ENCODE data around the gene PRKCA. TPM values are rescaled to one million over a fixed set of nuclear protein-coding genes. Genes with fewer than 3 reads are reported as not detected.

Gene PRKCA
- total and polyA plus RNA-seq, 2 experiments from 2014 or later, result 6.4 to 35.4 TPM

DNA sequence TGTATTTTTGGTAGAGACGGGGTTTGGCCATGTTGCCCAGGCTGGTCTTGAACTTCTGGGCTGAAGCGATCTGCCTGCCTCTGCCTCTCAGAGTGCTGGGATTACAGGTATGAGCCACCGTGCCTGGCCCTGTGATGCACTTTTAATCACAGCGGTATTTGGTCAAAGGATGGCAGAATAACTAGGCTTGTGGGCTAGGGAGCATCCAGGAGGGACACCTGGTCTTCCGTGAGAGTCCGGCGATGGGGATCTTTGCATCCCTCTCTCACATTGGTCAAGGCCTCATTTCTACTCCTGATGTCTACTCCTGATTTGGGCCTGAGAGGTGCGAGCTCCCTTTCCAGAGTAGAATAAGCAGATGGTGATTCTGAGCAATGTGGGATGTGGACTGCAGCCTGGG lies 274.6 kb downstream of the PRKCA start:
- H3K36me3 ChIP-seq (ENCODE audit: insufficient read depth), result no peaks in the 10 kb centered on the region
- H3K4me2 ChIP-seq, result no peak overlapping the region
- no peak for DNase-seq (ENCODE audit: low spot score)
- H3K9me2 ChIP-seq (ENCODE audit: insufficient read depth), result 0 out of 2 replicates have a peak, but pooled peaks cover 3% of the 10 kb centered on the region
- Mint-ChIP-seq H3K4me1 (peaks cover 39% of the 10 kb centered on the region), H3K4me3 (no peak overlapping the region), H3K36me3 (ENCODE audit: low read depth) (no peaks in the 10 kb centered on the region), H3K27me3 (ENCODE audit: insufficient read depth, low read depth, poor library complexity) (peaks cover 3% of the 10 kb centered on the region), H3K27ac (no peak overlapping the region), H3K9me3 (no peaks in the 10 kb centered on the region)
- no peak overlapping the region for H2AFZ ChIP-seq
- ATAC-seq, result no peak
- no peaks in the 10 kb centered on the region for H3K27me3 ChIP-seq (ENCODE audit: insufficient read depth)
- H3F3A ChIP-seq (replicated peaks; ENCODE audit: low read depth), result no peaks in the 10 kb centered on the region
- H3K4me1 ChIP-seq (ENCODE audit: insufficient read depth), result peaks cover 22% of the 10 kb centered on the region
- no peaks in the 10 kb centered on the region for H4K20me1 ChIP-seq (replicated peaks; ENCODE audit: insufficient read depth)
- no peak overlapping the region for H3K27ac ChIP-seq (ENCODE audit: low read depth)
- no peaks in the 10 kb centered on the region for H3K79me2 ChIP-seq (replicated peaks; ENCODE audit: insufficient read depth)
- TF ChIP-seq EZH2 (IDR thresholded peaks at IDR 0.05; ENCODE audit: low read depth, unreplicated experiment), result no peak
- no peak for TF ChIP-seq JUNB (IDR thresholded peaks at IDR 0.05; ENCODE audit: unreplicated experiment)
- no peak for TF ChIP-seq CREB1 (CRISPR knock-in tag; IDR thresholded peaks at IDR 0.05; ENCODE audit: low read depth)
- TF ChIP-seq, protein P1, sequence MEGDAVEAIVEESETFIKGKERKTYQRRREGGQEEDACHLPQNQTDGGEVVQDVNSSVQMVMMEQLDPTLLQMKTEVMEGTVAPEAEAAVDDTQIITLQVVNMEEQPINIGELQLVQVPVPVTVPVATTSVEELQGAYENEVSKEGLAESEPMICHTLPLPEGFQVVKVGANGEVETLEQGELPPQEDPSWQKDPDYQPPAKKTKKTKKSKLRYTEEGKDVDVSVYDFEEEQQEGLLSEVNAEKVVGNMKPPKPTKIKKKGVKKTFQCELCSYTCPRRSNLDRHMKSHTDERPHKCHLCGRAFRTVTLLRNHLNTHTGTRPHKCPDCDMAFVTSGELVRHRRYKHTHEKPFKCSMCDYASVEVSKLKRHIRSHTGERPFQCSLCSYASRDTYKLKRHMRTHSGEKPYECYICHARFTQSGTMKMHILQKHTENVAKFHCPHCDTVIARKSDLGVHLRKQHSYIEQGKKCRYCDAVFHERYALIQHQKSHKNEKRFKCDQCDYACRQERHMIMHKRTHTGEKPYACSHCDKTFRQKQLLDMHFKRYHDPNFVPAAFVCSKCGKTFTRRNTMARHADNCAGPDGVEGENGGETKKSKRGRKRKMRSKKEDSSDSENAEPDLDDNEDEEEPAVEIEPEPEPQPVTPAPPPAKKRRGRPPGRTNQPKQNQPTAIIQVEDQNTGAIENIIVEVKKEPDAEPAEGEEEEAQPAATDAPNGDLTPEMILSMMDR (conservative IDR thresholded peaks at IDR 0.05; ENCODE audit: low read depth in 2 of 2), result no peak
- no peak for TF ChIP-seq POLR2AphosphoS5 (IDR thresholded peaks at IDR 0.05; ENCODE audit: low read depth)
- TF ChIP-seq, protein P2, sequence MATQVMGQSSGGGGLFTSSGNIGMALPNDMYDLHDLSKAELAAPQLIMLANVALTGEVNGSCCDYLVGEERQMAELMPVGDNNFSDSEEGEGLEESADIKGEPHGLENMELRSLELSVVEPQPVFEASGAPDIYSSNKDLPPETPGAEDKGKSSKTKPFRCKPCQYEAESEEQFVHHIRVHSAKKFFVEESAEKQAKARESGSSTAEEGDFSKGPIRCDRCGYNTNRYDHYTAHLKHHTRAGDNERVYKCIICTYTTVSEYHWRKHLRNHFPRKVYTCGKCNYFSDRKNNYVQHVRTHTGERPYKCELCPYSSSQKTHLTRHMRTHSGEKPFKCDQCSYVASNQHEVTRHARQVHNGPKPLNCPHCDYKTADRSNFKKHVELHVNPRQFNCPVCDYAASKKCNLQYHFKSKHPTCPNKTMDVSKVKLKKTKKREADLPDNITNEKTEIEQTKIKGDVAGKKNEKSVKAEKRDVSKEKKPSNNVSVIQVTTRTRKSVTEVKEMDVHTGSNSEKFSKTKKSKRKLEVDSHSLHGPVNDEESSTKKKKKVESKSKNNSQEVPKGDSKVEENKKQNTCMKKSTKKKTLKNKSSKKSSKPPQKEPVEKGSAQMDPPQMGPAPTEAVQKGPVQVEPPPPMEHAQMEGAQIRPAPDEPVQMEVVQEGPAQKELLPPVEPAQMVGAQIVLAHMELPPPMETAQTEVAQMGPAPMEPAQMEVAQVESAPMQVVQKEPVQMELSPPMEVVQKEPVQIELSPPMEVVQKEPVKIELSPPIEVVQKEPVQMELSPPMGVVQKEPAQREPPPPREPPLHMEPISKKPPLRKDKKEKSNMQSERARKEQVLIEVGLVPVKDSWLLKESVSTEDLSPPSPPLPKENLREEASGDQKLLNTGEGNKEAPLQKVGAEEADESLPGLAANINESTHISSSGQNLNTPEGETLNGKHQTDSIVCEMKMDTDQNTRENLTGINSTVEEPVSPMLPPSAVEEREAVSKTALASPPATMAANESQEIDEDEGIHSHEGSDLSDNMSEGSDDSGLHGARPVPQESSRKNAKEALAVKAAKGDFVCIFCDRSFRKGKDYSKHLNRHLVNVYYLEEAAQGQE (IDR thresholded peaks at IDR 0.05; ENCODE audit: unreplicated experiment), result no peak
- TF ChIP-seq ZNF331 (CRISPR knock-in tag; IDR thresholded peaks at IDR 0.05; ENCODE audit: low read depth), result no peak
- TF ChIP-seq STAT1 (IDR thresholded peaks at IDR 0.05; ENCODE audit: unreplicated experiment), result no peak
- TF ChIP-seq NANOG (IDR thresholded peaks at IDR 0.05; ENCODE audit: borderline replicate concordance), result no peak
- H3K4me3 ChIP-seq, result no peak overlapping the region

DNA sequence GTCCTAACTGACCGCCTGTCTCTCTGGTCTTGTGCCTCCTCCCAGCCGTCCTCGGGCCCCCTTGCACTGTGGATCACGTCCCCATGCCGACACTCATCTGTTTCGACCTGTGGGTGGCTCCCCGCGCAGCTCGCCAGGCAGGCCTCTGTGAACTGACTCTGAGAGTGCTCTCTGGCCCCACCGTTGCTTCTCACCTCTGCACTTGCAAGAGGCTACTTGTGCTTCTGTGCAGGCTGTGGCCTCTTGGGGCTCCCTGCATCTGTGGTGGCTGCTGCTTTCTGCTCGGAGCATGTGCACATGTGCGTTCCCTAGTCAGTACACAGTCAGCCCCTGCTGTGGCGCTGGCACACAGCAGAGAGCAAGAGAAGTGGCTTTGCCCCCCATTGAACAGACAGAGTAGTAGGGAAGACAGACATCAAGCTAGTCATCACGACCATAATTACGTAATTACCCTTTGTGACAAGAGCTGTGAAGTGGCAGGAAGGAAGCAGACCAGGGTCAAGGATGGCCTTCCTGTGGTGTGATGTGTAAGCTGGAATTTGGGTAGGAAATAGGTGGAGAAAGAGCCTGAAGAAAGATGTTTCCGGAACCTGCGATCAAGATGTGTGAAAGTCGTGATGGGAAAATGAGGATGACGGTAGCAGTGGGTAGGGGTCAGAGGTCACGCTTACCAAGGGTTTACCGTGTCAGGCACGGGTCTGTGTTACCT lies 276.5 kb downstream of the PRKCA start:
- H3K4me3 Mint-ChIP-seq, result no peak overlapping the region
- H3K36me3 Mint-ChIP-seq (ENCODE audit: low read depth), result peaks cover 3% of the 10 kb centered on the region; the same call in 1 of the 3 replicates
- H3K27me3 ChIP-seq (ENCODE audit: insufficient read depth), result no peaks in the 10 kb centered on the region
- no peak overlapping the region for H2AFZ ChIP-seq
- no peaks in the 10 kb centered on the region for H3K9me3 Mint-ChIP-seq
- no peak overlapping the region for H3K4me2 ChIP-seq
- DNase-seq (ENCODE audit: low spot score) (no peak), ATAC-seq (peak; percentile 17; the same call in 1 of the 3 replicates)
- no peaks in the 10 kb centered on the region for H3K79me2 ChIP-seq (replicated peaks; ENCODE audit: insufficient read depth)
- H3K4me1 Mint-ChIP-seq, result peaks cover 39% of the 10 kb centered on the region
- H3K36me3 ChIP-seq (ENCODE audit: insufficient read depth), result no peaks in the 10 kb centered on the region
- no peaks in the 10 kb centered on the region for H3F3A ChIP-seq (replicated peaks; ENCODE audit: low read depth)
- peaks cover 3% of the 10 kb centered on the region for H3K27me3 Mint-ChIP-seq (ENCODE audit: insufficient read depth, low read depth, poor library complexity)
- 0 out of 2 replicates have a peak, but pooled peaks cover 3% of the 10 kb centered on the region for H3K9me2 ChIP-seq (ENCODE audit: insufficient read depth)
- no peak overlapping the region; the same call in 1 of the 2 replicates for H3K27ac Mint-ChIP-seq
- H3K4me1 ChIP-seq (ENCODE audit: insufficient read depth), result peaks cover 22% of the 10 kb centered on the region
- no peak overlapping the region for H3K27ac ChIP-seq (ENCODE audit: low read depth)
- no peak for TF ChIP-seq NANOG (IDR thresholded peaks at IDR 0.05; ENCODE audit: borderline replicate concordance)
- no peak for TF ChIP-seq ZNF114 (CRISPR knock-in tag; IDR thresholded peaks at IDR 0.05)
- no peak for TF ChIP-seq ZNF331 (CRISPR knock-in tag; IDR thresholded peaks at IDR 0.05; ENCODE audit: low read depth)
- no peak for TF ChIP-seq JUNB (IDR thresholded peaks at IDR 0.05; ENCODE audit: unreplicated experiment)
- no peak for TF ChIP-seq CREB1 (CRISPR knock-in tag; IDR thresholded peaks at IDR 0.05; ENCODE audit: low read depth)
- no peak overlapping the region for H3K4me3 ChIP-seq
- H4K20me1 ChIP-seq (replicated peaks; ENCODE audit: insufficient read depth), result no peaks in the 10 kb centered on the region
